Activated CD4-positive, alpha-beta T cell treated with anti-CD3 and anti-CD28 coated beads, Interleukin-2, Interleukin-6, amounts not matched to agents 100 ng/mL and 50 ng/mL, durations not matched to agents 16 hours and 8 hours (primary cell): ENCODE data around the gene PAPSS2.
"Not testable (repeated sequence)": the region's sequence is repeated elsewhere in the genome, so short reads cannot be mapped to it uniquely, and the experiment has no call there.

Experiments used
- DNase-seq: peaks from one replicate; pipeline ENCODE4 v3.0.0-alpha.2; 2020

The PAPSS2 gene

DNA sequence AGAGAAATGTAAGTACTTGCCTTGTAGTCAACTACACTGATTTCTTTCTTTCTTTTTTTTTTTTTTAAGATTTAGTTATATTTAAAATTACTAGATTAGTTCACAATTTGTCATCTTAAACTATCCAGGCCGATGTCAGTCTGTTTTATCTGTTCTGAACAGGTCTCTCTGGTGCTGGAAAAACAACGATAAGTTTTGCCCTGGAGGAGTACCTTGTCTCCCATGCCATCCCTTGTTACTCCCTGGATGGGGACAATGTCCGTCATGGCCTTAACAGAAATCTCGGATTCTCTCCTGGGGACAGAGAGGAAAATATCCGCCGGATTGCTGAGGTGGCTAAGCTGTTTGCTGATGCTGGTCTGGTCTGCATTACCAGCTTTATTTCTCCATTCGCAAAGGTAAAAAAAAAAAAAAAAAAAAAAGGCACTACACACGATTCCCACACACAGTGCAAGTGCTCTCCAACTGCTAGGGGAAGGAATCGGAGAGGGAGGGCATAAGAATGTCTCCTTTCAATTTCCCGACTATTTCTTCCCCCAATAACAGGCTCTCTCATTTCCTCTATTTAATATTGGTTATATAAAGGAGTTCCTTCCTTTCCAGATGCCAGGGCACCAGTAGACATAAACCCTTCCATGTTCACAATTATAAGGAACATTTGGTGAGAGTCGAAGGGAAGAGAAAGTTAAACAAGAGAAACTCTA is 53.4 kb downstream of the PAPSS2 start:
- no peak for DNase-seq

DNA sequence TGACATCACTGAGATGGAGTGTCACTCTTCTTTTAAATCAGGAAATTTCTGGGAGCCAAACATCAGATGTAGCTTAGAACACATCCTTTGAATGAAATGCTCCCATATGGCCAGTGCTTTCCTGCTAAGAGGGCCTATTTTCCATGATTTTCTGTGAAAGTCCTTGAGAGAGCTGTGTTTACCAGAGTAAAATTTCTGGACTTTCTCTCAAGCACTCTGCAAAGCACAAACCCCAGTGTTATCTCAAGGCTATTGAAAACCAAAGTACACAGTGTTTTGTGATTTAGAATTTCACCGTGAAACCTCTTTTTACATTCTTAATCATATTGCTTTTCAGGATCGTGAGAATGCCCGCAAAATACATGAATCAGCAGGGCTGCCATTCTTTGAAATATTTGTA is 54.0 kb downstream of the PAPSS2 start:
- DNase-seq = no peak

GRCh38 chr10:87715552-87716347 is 56.1 kb downstream of the PAPSS2 start:
- DNase-seq = no peak

- no peak for DNase-seq
These were observed 56.6 kb downstream of the PAPSS2 start for GRCh38 chr10:87716348-87716670.

DNA sequence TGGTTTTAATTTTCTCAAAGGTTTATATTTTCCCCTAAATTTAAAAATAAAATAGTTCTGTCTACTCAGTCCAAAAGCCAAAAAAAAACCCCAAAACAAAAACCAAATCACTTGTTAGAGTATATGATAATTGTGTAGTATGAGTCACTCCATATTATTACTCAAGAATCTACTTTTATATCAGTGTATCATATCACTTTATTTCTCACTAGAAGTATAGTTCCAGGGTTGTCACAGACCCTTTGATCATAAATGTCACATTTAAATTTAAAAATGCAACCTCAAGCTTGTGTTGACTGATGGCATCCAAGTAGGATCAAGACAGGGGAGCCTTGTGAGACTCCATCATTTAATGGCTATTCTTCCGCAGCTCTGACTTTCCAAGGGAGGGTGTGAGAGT is 61.0 kb downstream of the PAPSS2 start:
- DNase-seq = no peak

DNA sequence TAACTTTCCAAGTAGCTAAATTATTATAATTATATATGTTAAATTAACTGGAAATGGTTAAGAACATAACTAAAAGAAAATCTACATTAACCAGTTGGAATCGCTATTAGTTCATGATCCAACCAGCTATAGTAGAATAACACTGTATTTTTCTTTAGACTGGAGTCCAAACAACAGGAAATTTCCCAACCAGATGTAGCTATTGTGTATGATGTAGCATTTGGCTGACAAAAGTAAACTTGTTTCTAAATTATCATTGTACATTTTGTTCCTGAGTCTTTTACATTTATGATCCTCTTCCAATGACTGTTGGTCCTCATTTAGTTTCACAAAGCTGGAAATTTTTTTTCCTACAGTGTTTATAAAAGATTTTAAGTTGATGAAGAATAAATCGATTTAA is 62.1 kb downstream of the PAPSS2 start:
- no peak for DNase-seq

GRCh38 chr10:87722716-87723115 is 63.0 kb downstream of the PAPSS2 start:
- DNase-seq = no peak

- no peak for DNase-seq
These were observed 63.8 kb downstream of the PAPSS2 start for GRCh38 chr10:87723500-87723899.

GRCh38 chr10:87724789-87725188 is 65.1 kb downstream of the PAPSS2 start:
- no peak for DNase-seq

- DNase-seq = no peak
These were observed 70.3 kb downstream of the PAPSS2 start for GRCh38 chr10:87729940-87730339.

DNA sequence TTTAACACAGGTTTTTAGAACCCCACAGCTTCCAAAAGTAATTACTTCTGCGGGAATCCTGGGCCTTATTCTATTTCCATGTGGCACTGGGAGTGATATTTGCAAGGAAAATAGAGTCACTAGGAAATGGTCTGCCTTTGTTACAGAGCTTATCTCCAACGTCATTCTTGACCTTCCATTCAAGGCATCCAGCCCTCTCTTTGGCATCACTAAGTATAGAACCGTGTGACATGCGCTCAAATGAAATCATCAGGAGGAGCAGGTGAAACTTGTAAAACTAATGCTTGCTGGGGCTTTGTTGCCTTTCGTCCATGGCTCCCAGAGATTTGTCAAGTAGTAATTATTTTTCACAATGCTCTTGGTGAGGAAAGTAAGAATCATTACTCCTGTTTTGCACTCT is 73.4 kb downstream of the PAPSS2 start:
- no peak for DNase-seq

- peak; percentile 45 for DNase-seq
These were observed 75.5 kb downstream of the PAPSS2 start for GRCh38 chr10:87734987-87735827.

DNA sequence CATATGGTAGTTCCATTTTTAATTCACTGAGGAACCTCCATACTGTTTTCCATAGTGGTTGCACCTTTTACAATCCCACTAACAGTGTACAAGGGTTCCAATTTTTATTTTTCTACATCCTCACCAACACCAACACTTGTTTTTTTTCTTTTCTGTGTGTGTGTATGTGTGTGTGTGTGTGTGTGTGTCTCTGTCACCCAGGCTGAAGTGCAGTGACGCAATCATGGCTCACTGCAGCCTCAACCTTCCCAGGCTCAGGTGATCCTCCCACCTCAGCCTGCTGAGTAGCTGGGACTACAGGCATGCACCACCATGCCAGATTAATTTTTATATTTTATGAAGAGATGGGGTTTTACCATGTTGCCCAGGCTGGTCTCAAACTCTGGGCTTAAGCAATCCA is 78.6 kb downstream of the PAPSS2 start:
- DNase-seq = not testable (repeated sequence)

GRCh38 chr10:87739703-87740102 is 80.0 kb downstream of the PAPSS2 start:
- DNase-seq = no peak

GRCh38 chr10:87740254-87740655 is 80.6 kb downstream of the PAPSS2 start:
- DNase-seq = no peak

DNA sequence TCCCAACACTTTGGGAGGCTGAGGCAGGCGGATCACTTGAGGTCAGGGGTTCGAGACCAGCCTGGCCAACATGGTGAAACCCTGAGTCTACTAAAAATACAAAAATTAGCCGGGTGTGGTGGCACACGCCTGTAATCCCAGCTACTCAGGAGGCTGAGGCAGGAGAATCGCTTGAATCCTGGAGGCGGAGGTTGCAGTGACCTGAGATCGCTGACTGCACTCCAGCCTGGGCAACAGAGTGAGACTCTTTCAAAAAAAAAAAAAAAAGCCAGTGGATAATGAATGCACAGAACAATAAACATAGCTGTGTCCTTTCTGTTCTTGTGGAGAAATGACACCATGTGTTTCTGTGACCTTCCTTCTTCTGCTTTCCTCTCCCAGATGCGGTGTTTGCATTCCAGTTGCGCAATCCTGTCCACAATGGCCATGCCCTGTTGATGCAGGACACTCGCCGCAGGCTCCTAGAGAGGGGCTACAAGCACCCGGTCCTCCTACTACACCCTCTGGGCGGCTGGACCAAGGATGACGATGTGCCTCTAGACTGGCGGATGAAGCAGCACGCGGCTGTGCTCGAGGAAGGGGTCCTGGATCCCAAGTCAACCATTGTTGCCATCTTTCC is 83.4 kb downstream of the PAPSS2 start:
- not testable (repeated sequence) for DNase-seq

DNA sequence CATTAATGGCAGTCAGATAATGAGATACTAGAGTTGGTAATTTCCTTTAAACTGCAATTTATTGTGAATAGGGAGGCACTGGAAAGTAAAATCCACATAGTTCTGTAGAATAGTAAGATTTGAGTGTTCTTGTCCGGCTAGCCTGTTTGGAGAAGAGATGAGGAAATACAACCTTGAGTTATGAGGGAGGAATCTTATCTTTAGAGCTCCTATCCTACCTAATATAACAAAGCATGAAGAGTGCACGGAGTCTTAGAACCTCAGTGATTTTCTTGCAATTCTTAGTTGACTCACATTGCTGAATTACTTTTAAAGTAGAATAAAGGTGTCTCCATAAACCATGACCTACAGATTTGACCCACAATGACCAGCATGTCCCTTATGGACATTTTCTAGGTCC is 84.9 kb downstream of the PAPSS2 start:
- no peak for DNase-seq

GRCh38 chr10:87746911-87747310 is 87.2 kb downstream of the PAPSS2 start:
- DNase-seq = no peak

GRCh38 chr10:87748244-87748643 is 88.6 kb downstream of the PAPSS2 start:
- not testable (repeated sequence) for DNase-seq

GRCh38 chr10:87750001-87750671 is 90.5 kb downstream of the PAPSS2 start:
- peak; percentile 8 for DNase-seq

DNA sequence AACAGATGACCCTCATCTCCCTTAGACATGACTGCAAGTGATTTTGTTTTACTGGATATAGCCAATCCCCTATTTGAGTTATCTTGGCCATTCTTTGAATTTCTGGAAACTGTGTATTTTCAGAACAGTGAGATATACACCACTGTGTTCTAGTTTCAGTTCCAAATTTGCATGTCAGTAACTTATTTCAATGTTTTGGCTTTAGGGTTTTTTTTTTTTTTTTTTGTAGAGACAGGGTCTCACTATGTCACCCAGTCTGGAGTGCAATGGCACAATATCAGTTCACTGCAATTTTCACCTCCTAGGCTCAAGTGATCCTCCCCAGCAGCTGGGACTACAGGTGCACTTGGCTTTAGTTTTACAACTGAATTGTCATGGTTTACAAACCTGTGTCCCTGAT is 91.1 kb downstream of the PAPSS2 start:
- DNase-seq = no peak

- DNase-seq = no peak
These were observed 91.6 kb downstream of the PAPSS2 start for GRCh38 chr10:87751274-87751673.

DNA sequence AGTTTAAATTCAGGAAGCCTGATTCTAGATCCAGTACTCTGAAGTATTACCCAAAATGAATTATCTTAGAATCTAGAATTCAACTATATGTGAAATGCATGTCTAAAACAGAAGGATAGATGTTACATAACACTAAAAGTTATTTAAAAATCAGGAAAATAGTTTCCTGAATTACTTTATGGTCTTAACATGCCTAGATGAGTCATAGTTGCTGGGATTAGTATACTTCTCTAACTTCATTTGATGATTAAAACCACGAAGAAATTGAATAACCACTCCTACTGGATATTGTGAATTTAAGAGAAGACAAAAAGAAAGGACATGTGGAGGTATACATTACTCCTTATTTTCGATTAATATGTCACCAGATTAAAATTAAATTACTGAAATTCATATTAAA is 92.9 kb downstream of the PAPSS2 start:
- no peak for DNase-seq
